Activated T-cell treated with anti-CD3 and anti-CD28 coated beads, Interleukin-2, amount 50 U/mL, for 24 hours (primary cell): Measurements from ENCODE around the gene PARVB.

Experiments
- DNase-seq: peaks from one replicate; pipeline ENCODE4 v3.0.0-alpha.2; 2020
- H3K27ac Mint-ChIP-seq: 2 replicates; pipeline ENCODE4 v1.8.0; 2020; ENCODE audit warnings: mild to moderate bottlenecking, mixed read lengths
- H3K27me3 Mint-ChIP-seq: 2 replicates; pipeline ENCODE4 v1.8.0; 2020; ENCODE audit warnings: mixed read lengths
- H3K36me3 Mint-ChIP-seq: 2 replicates; pipeline ENCODE4 v1.8.0; 2020; ENCODE audit warnings: low read depth, mixed read lengths
- H3K4me1 Mint-ChIP-seq: 2 replicates; pipeline ENCODE4 v1.8.0; 2020; ENCODE audit warnings: low read depth, mixed read lengths
- H3K4me3 Mint-ChIP-seq: 2 replicates; pipeline ENCODE4 v1.8.0; 2020; ENCODE audit warnings: mild to moderate bottlenecking, moderate library complexity, mixed read lengths
- H3K9me3 Mint-ChIP-seq: 2 replicates; pipeline ENCODE4 v1.8.0; 2020; ENCODE audit warnings: mixed read lengths

Gene PARVB

DNA sequence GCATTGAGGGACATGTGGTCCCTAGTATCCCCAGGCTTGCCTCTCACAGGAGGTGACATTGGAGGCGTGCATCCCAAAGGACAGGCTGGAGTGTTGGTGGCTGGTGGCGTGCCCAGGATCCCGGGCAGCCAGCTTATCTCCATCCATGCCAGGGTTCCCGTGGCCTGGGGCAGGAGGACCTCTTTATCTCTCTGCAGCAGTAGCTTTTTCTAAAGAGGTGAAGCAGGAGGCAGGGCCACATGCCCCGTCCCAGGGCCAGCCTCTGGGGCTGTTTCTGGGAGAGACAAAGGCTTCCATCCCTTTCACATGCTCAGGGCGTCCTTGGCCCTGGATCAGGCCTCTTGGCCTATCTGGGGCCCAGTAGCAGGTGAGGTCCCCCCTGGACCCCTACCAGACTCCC is 176.3 kb downstream of the PARVB start:
- no peak for DNase-seq
- Mint-ChIP-seq H3K36me3 (peaks cover 79% of the 10 kb centered on the region), H3K27me3 (no peaks in the 10 kb centered on the region), H3K4me1 (peaks cover 6% of the 10 kb centered on the region), H3K4me3 (no peak overlapping the region), H3K9me3 (no peaks in the 10 kb centered on the region), H3K27ac (no peak overlapping the region)

DNA sequence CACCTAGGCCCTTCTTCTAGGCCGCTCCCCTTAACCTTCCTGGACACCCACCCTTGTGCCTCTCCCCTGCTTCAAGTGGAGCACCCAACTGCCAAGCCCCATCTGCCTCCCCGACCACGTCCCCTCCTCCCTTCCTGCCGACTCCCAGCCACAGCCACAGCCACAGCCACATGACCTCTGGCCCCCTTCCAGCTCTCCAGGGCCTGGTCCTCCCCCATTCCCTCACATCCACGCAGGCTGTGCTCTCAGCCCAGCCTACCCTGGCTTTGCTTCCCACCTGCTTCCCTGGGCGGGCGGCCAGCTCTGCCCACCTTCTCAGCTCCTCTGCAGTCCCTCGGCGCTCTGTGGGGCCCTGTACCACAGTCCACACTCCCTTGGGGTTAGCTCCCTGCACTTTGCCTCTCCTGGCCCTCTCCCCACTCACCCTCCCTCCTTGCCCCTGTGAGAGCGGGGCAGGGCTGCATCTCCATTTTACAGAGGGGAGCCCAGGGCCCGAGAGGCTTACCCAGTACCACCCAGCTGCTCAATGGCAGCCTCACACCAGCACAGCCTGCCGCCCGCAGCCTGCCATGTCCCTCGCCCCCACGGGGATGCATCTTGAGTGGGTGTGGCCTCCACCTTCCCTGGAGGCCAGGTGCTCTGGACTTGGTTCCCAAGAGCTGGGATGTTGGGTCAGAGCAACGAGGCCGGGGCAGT is 176.9 kb downstream of the PARVB start:
- no peaks in the 10 kb centered on the region for H3K9me3 Mint-ChIP-seq
- H3K27me3 Mint-ChIP-seq = no peaks in the 10 kb centered on the region
- H3K4me1 Mint-ChIP-seq = peaks cover 6% of the 10 kb centered on the region
- H3K36me3 Mint-ChIP-seq = peaks cover 80% of the 10 kb centered on the region
- H3K4me3 Mint-ChIP-seq = no peak overlapping the region
- DNase-seq = no peak
- H3K27ac Mint-ChIP-seq = peak overlapping the region; percentile 41

DNA sequence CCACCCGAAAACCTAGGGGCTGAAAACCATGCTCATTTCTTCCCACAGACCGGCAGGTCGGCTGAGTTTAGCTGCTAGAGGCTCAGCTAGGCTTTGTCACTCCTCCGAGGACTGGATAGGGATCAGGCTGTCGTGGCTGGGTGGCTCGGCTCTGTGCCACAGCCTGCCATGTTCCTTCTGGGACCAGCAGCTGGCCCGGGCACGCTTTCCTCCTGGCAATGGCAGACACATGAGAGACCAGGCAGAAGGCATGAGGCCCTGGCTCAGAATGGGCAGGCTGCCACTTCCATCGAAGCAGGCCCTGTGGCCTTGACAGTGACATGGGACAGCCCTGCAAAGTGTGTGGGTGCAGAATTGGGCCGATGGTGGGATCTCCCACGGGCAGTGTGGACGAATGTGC is 177.6 kb downstream of the PARVB start:
- DNase-seq = no peak
- H3K36me3 Mint-ChIP-seq = peaks cover 77% of the 10 kb centered on the region
- H3K9me3 Mint-ChIP-seq = no peaks in the 10 kb centered on the region
- no peak overlapping the region for H3K4me3 Mint-ChIP-seq
- no peak overlapping the region for H3K27ac Mint-ChIP-seq
- no peaks in the 10 kb centered on the region for H3K27me3 Mint-ChIP-seq
- H3K4me1 Mint-ChIP-seq = peaks cover 6% of the 10 kb centered on the region

DNA sequence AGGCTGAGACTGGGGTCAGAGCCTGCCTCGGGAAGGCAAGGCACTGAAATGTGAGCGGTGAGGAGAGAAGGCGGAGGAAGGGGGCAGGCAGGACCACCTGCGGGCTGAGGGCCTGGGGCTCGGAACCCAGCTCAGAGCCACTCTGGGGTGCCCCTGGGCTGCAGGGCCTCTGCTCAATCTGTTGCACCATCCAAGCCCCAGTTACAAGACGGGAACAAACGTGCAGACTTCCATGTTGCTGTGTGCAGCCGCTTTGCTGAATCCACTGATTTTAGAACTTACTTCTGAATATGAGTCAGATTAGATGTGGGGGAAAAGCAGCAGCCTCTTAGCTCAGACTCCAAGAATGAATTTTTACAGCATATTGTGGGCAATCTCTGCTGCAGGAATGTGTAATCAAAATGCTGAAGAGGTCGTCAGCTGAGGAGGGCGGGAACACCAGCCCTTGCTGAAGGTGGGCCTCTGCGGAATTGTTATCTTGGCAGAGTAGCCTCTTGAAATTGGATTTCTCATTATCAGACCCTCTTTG is 178.2 kb downstream of the PARVB start:
- Mint-ChIP-seq H3K4me1 (peaks cover 6% of the 10 kb centered on the region), H3K36me3 (peaks cover 74% of the 10 kb centered on the region), H3K27me3 (no peaks in the 10 kb centered on the region), H3K27ac (no peak overlapping the region), H3K9me3 (no peaks in the 10 kb centered on the region), H3K4me3 (no peak overlapping the region)
- no peak for DNase-seq

GRCh38 chr22:44203203-44203602 is 179.1 kb downstream of the PARVB start:
- H3K27me3 Mint-ChIP-seq = no peaks in the 10 kb centered on the region
- no peak overlapping the region for H3K27ac Mint-ChIP-seq
- H3K9me3 Mint-ChIP-seq = peaks cover 3% of the 10 kb centered on the region
- peaks cover 6% of the 10 kb centered on the region for H3K4me1 Mint-ChIP-seq
- H3K36me3 Mint-ChIP-seq = peaks cover 67% of the 10 kb centered on the region
- DNase-seq = no peak
- no peak overlapping the region for H3K4me3 Mint-ChIP-seq

DNA sequence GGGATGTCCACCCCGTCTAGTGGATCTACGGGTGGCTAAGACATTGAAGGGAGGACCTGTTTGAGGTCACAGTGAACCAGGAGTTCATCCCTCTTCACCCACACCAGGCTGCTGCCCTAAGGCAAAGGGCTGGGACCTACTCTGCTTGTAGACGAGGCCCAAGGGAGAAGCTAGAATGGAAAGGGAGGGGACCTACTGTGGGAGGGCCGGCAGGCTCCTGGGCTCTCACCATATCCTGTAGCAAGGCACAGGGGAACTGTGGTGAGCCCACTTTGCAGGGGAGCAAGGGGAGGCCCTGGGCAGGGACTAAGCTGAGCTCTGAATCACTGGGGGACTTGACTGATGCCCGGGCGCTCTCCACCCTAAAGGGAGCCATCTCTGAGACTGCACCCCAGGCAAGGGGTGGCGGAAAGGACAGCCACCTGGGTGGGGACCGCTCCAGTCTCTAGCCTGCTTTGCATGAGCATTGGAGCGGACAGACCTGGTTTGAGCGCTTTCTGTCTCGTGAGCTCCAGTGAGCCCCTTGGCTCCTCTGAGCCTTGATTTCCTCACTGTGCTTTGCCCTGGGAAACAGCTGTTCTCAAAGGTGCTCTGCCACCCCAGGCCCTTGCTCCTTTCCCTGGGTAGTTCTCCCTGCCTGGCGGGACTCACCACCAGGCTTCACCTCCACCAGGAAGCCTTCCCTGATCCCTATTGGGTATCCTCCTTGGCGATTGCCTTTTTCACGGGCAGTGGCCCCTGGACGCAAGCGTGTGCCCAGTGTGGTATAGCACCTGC is 180.8 kb downstream of the PARVB start:
- Mint-ChIP-seq H3K27ac (no peak overlapping the region), H3K4me1 (peaks cover 2% of the 10 kb centered on the region), H3K27me3 (no peaks in the 10 kb centered on the region), H3K9me3 (peaks cover 15% of the 10 kb centered on the region), H3K36me3 (peaks cover 67% of the 10 kb centered on the region), H3K4me3 (no peak overlapping the region)
- no peak for DNase-seq

GRCh38 chr22:44205516-44206329 is 181.6 kb downstream of the PARVB start:
- H3K4me3 Mint-ChIP-seq = no peak overlapping the region
- no peak for DNase-seq
- H3K4me1 Mint-ChIP-seq = peaks cover 2% of the 10 kb centered on the region
- H3K27me3 Mint-ChIP-seq = no peaks in the 10 kb centered on the region
- H3K27ac Mint-ChIP-seq = no peak overlapping the region
- H3K36me3 Mint-ChIP-seq = peaks cover 62% of the 10 kb centered on the region
- peaks cover 18% of the 10 kb centered on the region for H3K9me3 Mint-ChIP-seq

DNA sequence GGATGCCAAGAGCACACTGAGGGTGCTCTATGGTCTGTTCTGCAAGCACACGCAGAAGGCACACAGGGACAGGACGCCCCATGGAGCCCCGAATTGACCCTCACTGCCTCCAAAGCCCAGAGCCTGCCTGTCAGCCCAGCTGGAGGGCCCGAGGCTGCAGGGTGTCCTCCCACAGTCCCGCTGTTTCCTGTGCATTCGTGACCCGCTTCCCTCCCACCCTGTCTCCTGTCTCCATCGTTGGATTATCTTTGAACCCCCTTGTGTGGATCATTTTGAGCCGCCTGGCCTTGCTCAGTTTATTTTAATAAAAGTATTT is 182.2 kb downstream of the PARVB start:
- Mint-ChIP-seq H3K4me1 (peaks cover 2% of the 10 kb centered on the region), H3K9me3 (peaks cover 22% of the 10 kb centered on the region), H3K27ac (no peak overlapping the region)

GRCh38 chr22:44206696-44207095 is 182.6 kb downstream of the PARVB start:
- Mint-ChIP-seq H3K36me3 (peaks cover 54% of the 10 kb centered on the region), H3K4me3 (no peak overlapping the region), H3K9me3 (peaks cover 22% of the 10 kb centered on the region), H3K27me3 (no peaks in the 10 kb centered on the region), H3K4me1 (peaks cover 2% of the 10 kb centered on the region), H3K27ac (no peak overlapping the region)
- DNase-seq = no peak

More for the DNA sequence above, 182.2 kb downstream of the PARVB start:
- H3K4me3 Mint-ChIP-seq = no peak overlapping the region
- no peak for DNase-seq
- peaks cover 58% of the 10 kb centered on the region for H3K36me3 Mint-ChIP-seq
- no peaks in the 10 kb centered on the region for H3K27me3 Mint-ChIP-seq

- Mint-ChIP-seq H3K27me3 (no peaks in the 10 kb centered on the region), H3K4me1 (peaks cover 2% of the 10 kb centered on the region), H3K4me3 (no peak overlapping the region), H3K9me3 (peaks cover 22% of the 10 kb centered on the region), H3K27ac (no peak overlapping the region), H3K36me3 (peaks cover 48% of the 10 kb centered on the region)
- DNase-seq = no peak
Observed at GRCh38 chr22:44207173-44207980, 183.3 kb downstream of the PARVB start.

DNA sequence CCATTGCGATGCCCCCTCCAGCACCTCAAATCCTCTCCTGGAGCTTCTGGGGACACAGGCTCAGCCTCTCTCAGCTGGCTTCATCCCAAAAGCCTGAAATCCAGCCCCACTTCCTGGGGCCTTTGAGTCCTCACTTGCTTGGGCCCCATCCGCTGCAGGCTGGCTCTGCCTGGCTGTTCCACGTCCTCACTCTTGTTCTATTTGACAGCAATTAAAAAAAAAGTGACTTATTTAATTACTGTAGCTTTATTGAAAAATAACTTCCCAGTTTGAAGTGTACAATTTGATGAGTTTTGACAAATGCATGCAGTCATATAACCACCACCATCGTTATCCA is 183.8 kb downstream of the PARVB start:
- H3K9me3 Mint-ChIP-seq = peaks cover 22% of the 10 kb centered on the region
- no peaks in the 10 kb centered on the region for H3K27me3 Mint-ChIP-seq
- no peak overlapping the region for H3K4me3 Mint-ChIP-seq
- peaks cover 2% of the 10 kb centered on the region for H3K4me1 Mint-ChIP-seq
- DNase-seq = no peak
- peaks cover 42% of the 10 kb centered on the region for H3K36me3 Mint-ChIP-seq
- H3K27ac Mint-ChIP-seq = no peak overlapping the region

DNA sequence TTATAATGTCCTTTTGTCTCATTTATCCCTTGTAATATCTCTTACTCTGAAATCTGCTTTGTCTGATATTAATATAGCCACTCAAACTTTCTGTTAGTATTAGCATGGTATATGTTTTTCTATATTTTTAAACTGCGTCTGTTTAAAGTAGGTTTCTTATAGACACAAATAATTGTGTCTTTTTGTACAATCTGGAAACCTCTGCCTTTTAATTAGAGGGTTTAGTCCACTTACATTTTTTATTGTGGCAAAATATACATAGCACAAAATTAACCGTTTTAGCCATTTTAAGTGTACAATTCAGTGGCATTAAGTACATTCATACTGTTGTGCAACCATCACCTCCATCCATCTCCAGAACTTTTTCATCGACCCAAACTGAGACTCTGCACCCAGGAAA is 185.2 kb downstream of the PARVB start:
- DNase-seq = no peak
- no peak overlapping the region for H3K27ac Mint-ChIP-seq
- H3K27me3 Mint-ChIP-seq = no peaks in the 10 kb centered on the region
- peaks cover 34% of the 10 kb centered on the region for H3K36me3 Mint-ChIP-seq
- peaks cover 22% of the 10 kb centered on the region for H3K9me3 Mint-ChIP-seq
- H3K4me3 Mint-ChIP-seq = no peak overlapping the region
- H3K4me1 Mint-ChIP-seq = peaks cover 2% of the 10 kb centered on the region

DNA sequence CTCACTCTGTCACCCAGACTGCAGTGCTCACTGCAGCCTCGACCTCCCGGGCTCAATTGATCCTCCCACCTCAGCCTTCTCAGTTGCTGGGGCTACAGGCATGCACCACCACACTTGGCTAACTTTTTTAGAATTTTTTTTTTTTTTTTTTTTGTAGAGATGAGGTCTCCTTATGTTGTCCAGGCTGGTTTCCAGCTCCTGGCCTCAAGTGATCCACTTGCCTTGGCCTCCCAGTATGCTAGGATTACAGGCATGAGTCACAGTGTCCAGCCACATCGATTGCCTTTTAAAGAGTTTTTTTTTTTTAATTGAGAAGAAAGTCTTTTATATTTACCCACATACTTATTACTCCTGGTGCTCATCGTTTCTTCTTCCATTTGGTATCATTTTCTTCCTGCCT is 186.6 kb downstream of the PARVB start:
- Mint-ChIP-seq H3K4me1 (peaks cover 2% of the 10 kb centered on the region), H3K4me3 (no peak overlapping the region), H3K27me3 (no peaks in the 10 kb centered on the region), H3K36me3 (peaks cover 24% of the 10 kb centered on the region), H3K27ac (no peak overlapping the region), H3K9me3 (peaks cover 22% of the 10 kb centered on the region)
- DNase-seq = no peak

DNA sequence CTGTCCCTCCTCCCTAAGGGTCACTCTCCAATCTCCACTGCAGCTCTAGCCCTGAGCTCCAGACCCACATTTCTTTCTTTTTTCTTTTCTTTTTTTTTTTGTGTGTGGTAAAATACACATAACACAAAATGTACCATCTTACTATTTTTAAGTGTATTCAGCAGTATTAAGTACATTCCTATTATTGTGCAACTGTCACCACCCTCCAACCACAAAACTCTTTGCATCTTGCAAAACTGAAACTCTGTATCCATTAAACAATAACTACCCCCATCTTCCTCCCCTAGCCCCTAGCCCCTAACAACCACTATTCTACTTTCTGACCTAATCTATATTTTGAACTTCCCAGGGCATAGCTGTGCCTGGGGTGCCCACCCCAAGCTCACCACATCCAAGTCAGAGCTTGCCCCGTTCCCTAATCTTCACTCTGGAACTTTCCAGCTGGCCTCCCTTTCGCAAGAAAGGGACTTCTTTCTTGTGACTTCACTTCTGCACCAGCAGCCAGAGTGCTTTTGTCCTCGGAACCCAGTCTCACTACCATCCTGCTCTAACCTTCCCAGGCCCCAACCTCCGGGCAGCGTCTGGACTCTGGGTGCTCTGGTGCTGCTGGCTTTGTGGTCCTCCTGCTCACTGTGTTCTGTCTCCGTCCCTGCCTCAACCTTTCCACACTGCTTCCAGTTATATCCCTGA is 187.3 kb downstream of the PARVB start:
- Mint-ChIP-seq H3K4me3 (no peak overlapping the region), H3K27me3 (no peaks in the 10 kb centered on the region), H3K36me3 (peaks cover 21% of the 10 kb centered on the region), H3K4me1 (peaks cover 2% of the 10 kb centered on the region), H3K27ac (no peak overlapping the region), H3K9me3 (peaks cover 22% of the 10 kb centered on the region)
- no peak for DNase-seq
